ENCODE results near the gene NFATC2IP. TPM values are rescaled to one million over a fixed set of nuclear protein-coding genes. Genes with fewer than 3 reads are reported as not detected.
"Not testable (repeated sequence)": the region's sequence is repeated elsewhere in the genome, so short reads cannot be mapped to it uniquely, and the experiment has no call there.

Gene NFATC2IP
- total and polyA plus RNA-seq, 4 donors: 6.9 to 38.5 (median 29.6) TPM

DNA sequence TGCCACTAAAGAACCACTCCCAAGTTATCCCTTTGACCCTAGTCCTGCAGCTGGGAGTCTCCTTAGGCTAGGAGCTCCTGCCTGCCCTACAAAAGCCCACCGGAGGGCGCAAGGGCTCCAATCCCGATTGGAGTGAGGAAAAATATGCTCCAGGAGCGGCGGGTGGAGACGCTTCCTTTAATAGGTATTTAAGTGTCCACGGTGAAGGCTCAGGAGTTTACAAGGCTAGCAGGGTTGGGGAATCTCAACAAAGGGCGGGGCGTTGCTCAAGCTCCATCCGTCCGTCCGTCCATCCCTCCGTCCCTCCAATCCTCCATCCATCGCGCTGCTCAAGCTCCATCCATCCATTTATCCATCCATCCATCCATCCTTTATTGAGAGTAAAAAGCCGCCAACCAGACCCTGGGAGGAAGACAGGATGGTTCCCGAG is 23.3 kb downstream of the NFATC2IP start:
- H3K36me3 ChIP-seq (ENCODE audit: control insufficient read depth in 1 of 2, insufficient read depth in 2 of 2, low read length in 1 of 2): no peaks in the 10 kb centered on the region
- no peaks in the 10 kb centered on the region for H3K4me1 ChIP-seq (ENCODE audit: control insufficient read depth in 1 of 2, insufficient read depth in 2 of 2, low read length in 2 of 2)
- ATAC-seq (ENCODE audit: low FRiP score) (peak; percentile 66), DNase-seq (peak; percentile 61 to 85)
- peak overlapping the region in 1 of 2 donors; percentile 28 for H3K27ac ChIP-seq (ENCODE audit: low read depth in 1 of 2, low read length in 2 of 2)
- no peaks in the 10 kb centered on the region for H3K9me3 ChIP-seq (ENCODE audit: control insufficient read depth, low read length)
- H3K4me3 ChIP-seq (ENCODE audit: low read length in 2 of 2): peak overlapping the region; percentile 62 to 63
- WGBS, 2 donors: 0 to 1% methylated on average over 17 of the region's 17 CpGs
- no peaks in the 10 kb centered on the region for H3K27me3 ChIP-seq (ENCODE audit: control insufficient read depth in 1 of 2, insufficient read depth in 2 of 2, low read length in 1 of 2)
- intact Hi-C loops (cut with DNase I): no loop called here

DNA sequence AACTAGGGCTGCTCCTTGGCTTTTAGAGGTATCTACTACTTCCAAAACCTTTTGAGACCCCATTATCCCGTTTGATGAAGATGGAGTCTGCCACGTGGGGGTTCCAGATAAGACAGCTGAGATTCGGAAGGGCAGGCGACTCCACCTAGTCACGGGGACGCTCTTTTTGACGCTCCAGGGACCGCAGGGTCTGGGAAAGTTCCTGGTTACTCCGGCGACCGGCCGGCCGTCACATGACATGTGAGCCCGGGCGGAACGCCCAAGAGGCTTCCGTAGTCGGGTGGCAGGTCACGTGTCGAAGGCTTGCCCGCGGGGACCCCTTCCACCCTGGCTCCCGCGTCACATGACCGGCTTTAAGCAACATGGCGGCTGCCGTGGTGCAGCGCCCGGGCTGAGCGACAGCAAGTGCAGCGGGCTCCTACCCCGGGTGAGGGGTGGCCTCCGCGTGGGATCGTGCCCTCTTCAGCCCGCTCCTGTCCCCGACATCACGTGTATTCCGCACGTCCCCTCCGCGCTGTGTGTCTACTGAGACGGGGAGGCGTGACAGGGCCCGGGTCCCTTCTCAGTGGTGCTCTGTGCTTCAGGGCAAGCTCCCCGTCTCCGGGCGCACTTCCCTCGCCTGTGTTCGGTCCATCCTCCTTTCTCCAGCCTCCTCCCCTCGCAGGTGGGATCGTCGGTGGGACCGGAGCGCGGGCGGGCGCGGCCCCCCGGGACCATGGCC is 23.9 kb downstream of the NFATC2IP start, which contains the start of gene SPNS1:
Gene SPNS1 (plus strand): TSS at position 342 of the 721 bp plus-strand sequence. CDS start 374 bp downstream, at position 716.
- H3K27me3 ChIP-seq (ENCODE audit: control insufficient read depth in 1 of 2, insufficient read depth in 2 of 2, low read length in 1 of 2): no peaks in the 10 kb centered on the region
- H3K36me3 ChIP-seq (ENCODE audit: control insufficient read depth in 1 of 2, insufficient read depth in 2 of 2, low read length in 1 of 2): no peaks in the 10 kb centered on the region
- no peaks in the 10 kb centered on the region for H3K4me1 ChIP-seq (ENCODE audit: control insufficient read depth in 1 of 2, insufficient read depth in 2 of 2, low read length in 2 of 2)
- DNase-seq: peak; percentile 99
- peak within 1 kb of the TSS; percentile 62 to 63 for H3K4me3 ChIP-seq (ENCODE audit: low read length in 2 of 2)
- no peaks in the 10 kb centered on the region for H3K9me3 ChIP-seq (ENCODE audit: control insufficient read depth, low read length)
- intact Hi-C loops (cut with DNase I): no loop called here
- peak within 1 kb of the TSS in 1 of 2 donors; percentile 28 for H3K27ac ChIP-seq (ENCODE audit: low read depth in 1 of 2, low read length in 2 of 2)
- peak; percentile 97 for ATAC-seq (ENCODE audit: low FRiP score)
- WGBS, 2 donors: 0% methylated on average over 50 to 60 of the region's 60 CpGs

DNA sequence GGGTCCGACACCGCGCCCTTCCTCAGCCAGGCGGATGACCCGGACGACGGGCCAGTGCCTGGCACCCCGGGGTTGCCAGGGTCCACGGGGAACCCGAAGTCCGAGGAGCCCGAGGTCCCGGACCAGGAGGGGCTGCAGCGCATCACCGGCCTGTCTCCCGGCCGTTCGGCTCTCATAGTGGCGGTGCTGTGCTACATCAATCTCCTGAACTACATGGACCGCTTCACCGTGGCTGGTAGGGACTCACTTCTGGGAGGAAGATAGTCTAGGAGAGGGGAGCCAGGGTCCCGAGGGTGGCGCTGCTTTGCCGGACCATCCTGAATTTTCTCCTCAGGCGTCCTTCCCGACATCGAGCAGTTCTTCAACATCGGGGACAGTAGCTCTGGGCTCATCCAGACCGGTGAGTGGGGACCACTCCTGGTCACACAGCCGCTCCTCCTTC is 24.4 kb downstream of the NFATC2IP start:
- DNase-seq (no peak), ATAC-seq (ENCODE audit: low FRiP score) (peak; percentile 2)
- Histone ChIP-seq H3K9me3 (ENCODE audit: control insufficient read depth, low read length) (no peaks in the 10 kb centered on the region), H3K4me1 (ENCODE audit: control insufficient read depth in 1 of 2, insufficient read depth in 2 of 2, low read length in 2 of 2) (no peaks in the 10 kb centered on the region), H3K4me3 (ENCODE audit: low read length in 2 of 2) (peak overlapping the region; percentile 29 to 61), H3K27ac (ENCODE audit: low read depth in 1 of 2, low read length in 2 of 2) (no peak overlapping the region), H3K36me3 (ENCODE audit: control insufficient read depth in 1 of 2, insufficient read depth in 2 of 2, low read length in 1 of 2) (no peaks in the 10 kb centered on the region), H3K27me3 (ENCODE audit: control insufficient read depth in 1 of 2, insufficient read depth in 2 of 2, low read length in 1 of 2) (no peaks in the 10 kb centered on the region)
- WGBS, 2 donors: 5 to 9% methylated on average over 26 to 30 of the region's 30 CpGs
- intact Hi-C loops (cut with DNase I): no loop called here

DNA sequence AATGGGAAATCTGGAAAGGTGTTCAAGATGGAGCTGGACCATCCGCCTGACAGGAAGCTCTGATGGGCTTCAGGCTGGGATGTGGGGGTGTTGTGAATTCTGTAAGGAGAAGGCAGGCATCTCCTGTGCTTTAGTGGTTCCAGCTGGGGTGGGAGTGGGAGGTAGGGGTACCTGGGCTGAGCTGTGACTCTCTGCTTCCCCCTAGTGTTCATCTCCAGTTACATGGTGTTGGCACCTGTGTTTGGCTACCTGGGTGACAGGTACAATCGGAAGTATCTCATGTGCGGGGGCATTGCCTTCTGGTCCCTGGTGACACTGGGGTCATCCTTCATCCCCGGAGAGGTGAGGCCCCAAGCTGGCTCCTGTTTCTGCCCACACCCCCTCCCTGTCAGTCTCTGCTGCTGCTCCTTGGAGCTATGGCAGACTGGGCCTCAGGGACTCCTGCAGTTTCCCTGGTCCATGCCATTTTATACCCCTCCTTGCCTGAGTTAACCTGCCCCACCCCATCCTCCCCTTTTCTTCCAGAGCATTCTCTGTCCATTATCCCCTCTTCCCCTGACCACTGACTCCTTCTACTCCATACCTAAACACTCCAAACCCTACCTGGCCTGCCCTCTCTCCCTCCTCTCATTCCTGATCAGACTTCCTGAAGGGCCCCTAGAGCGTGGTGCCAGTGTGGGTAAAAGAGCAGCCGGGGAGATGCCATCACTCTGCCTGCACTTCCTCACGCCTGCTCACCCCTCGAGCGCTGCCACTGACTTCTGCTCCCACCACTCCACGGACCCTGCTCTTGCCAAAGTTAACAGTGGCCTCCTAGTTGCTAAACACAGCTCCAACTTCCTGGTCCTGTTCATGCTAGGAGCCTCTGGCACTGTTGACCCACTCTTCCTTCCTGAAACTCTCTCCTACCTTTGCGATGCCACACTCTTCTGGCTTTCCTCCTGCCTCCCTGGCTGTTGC is 27.2 kb downstream of the NFATC2IP start:
- Histone ChIP-seq H3K4me1 (ENCODE audit: control insufficient read depth in 1 of 2, insufficient read depth in 2 of 2, low read length in 2 of 2) (no peaks in the 10 kb centered on the region), H3K4me3 (ENCODE audit: low read length in 2 of 2) (no peak overlapping the region), H3K27ac (ENCODE audit: low read depth in 1 of 2, low read length in 2 of 2) (no peak overlapping the region), H3K9me3 (ENCODE audit: control insufficient read depth, low read length) (no peaks in the 10 kb centered on the region), H3K36me3 (ENCODE audit: control insufficient read depth in 1 of 2, insufficient read depth in 2 of 2, low read length in 1 of 2) (peaks cover 0 to 3% of the 10 kb centered on the region in 2 donors), H3K27me3 (ENCODE audit: control insufficient read depth in 1 of 2, insufficient read depth in 2 of 2, low read length in 1 of 2) (no peaks in the 10 kb centered on the region)
- 81 to 82% methylated on average over 11 of the region's 11 CpGs for WGBS, 2 donors
- ATAC-seq (ENCODE audit: low FRiP score) (no peak), DNase-seq (no peak)
- intact Hi-C loops (cut with DNase I): no loop called here

DNA sequence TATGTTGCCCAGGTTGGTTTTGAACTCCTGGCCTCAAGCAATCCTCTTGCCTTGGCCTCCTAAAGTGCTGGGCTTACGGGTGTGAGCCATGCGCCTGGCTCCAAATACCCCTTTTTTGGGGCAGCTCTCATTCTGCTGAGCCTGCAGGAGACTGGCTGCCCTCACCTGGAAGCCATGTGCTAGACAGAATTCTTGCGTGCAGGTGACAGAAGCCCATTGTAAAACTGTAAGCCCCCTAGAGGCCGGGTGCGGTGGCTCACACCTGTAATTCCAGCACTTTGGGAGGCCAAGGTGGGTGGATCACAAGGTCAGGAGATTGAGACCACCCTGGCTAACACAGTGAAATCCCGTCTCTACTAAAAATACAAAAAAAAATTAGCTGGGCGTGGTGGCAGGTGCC is 29.6 kb downstream of the NFATC2IP start:
- DNase-seq; H3K27ac ChIP-seq (ENCODE audit: low read depth in 1 of 2, low read length in 2 of 2); H3K27me3 ChIP-seq (ENCODE audit: control insufficient read depth in 1 of 2, insufficient read depth in 2 of 2, low read length in 1 of 2); ATAC-seq (ENCODE audit: low FRiP score); H3K4me1 ChIP-seq (ENCODE audit: control insufficient read depth in 1 of 2, insufficient read depth in 2 of 2, low read length in 2 of 2); intact Hi-C loops (cut with DNase I); H3K9me3 ChIP-seq (ENCODE audit: control insufficient read depth, low read length); H3K4me3 ChIP-seq (ENCODE audit: low read length in 2 of 2); H3K36me3 ChIP-seq (ENCODE audit: control insufficient read depth in 1 of 2, insufficient read depth in 2 of 2, low read length in 1 of 2): not testable (repeated sequence)
- 86 to 89% methylated on average over 7 of the region's 7 CpGs for WGBS, 2 donors

GRCh38 chr16:28980929-28981328 is 30.2 kb downstream of the NFATC2IP start:
- H3K4me1 ChIP-seq (ENCODE audit: control insufficient read depth in 1 of 2, insufficient read depth in 2 of 2, low read length in 2 of 2): no peaks in the 10 kb centered on the region
- intact Hi-C loops (cut with DNase I): no loop called here
- WGBS, 2 donors: 94 to 95% methylated on average over 7 of the region's 7 CpGs
- ATAC-seq (ENCODE audit: low FRiP score) (no peak), DNase-seq (no peak)
- H3K9me3 ChIP-seq (ENCODE audit: control insufficient read depth, low read length): no peaks in the 10 kb centered on the region
- H3K27ac ChIP-seq (ENCODE audit: low read depth in 1 of 2, low read length in 2 of 2): no peak overlapping the region
- no peak overlapping the region for H3K4me3 ChIP-seq (ENCODE audit: low read length in 2 of 2)
- peaks cover 0 to 3% of the 10 kb centered on the region in 2 donors for H3K36me3 ChIP-seq (ENCODE audit: control insufficient read depth in 1 of 2, insufficient read depth in 2 of 2, low read length in 1 of 2)
- no peaks in the 10 kb centered on the region for H3K27me3 ChIP-seq (ENCODE audit: control insufficient read depth in 1 of 2, insufficient read depth in 2 of 2, low read length in 1 of 2)

- H3K4me3 ChIP-seq (ENCODE audit: low read length in 2 of 2): no peak overlapping the region
- no peaks in the 10 kb centered on the region for H3K27me3 ChIP-seq (ENCODE audit: control insufficient read depth in 1 of 2, insufficient read depth in 2 of 2, low read length in 1 of 2)
- no peaks in the 10 kb centered on the region for H3K9me3 ChIP-seq (ENCODE audit: control insufficient read depth, low read length)
- H3K27ac ChIP-seq (ENCODE audit: low read depth in 1 of 2, low read length in 2 of 2): no peak overlapping the region
- 75 to 79% methylated on average over 12 of the region's 12 CpGs for WGBS, 2 donors
- H3K36me3 ChIP-seq (ENCODE audit: control insufficient read depth in 1 of 2, insufficient read depth in 2 of 2, low read length in 1 of 2): peaks cover 0 to 3% of the 10 kb centered on the region in 2 donors
- ATAC-seq (ENCODE audit: low FRiP score) (no peak), DNase-seq (no peak)
- no peaks in the 10 kb centered on the region for H3K4me1 ChIP-seq (ENCODE audit: control insufficient read depth in 1 of 2, insufficient read depth in 2 of 2, low read length in 2 of 2)
- intact Hi-C loops (cut with DNase I): no loop called here
These were observed 30.8 kb downstream of the NFATC2IP start for GRCh38 chr16:28981517-28981916.

DNA sequence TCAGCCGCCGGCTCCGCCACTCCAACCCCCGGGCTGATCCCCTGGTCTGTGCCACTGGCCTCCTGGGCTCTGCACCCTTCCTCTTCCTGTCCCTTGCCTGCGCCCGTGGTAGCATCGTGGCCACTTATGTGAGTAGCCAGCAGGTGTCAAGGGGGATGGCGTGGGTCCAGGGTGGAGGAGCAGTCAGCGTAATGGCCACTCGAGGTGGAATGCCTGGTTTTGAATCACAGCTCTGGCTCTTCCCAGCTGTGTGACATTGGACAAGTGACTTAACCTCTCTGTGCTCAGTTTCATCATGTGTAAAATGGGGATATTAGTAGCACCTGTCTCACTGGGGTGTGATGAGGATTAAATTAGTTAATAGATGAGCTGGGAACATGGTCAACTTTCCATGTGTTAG is 31.7 kb downstream of the NFATC2IP start:
- 94 to 99% methylated on average over 10 of the region's 10 CpGs for WGBS, 2 donors
- Histone ChIP-seq H3K36me3 (ENCODE audit: control insufficient read depth in 1 of 2, insufficient read depth in 2 of 2, low read length in 1 of 2) (peaks cover 0 to 3% of the 10 kb centered on the region in 2 donors), H3K27ac (ENCODE audit: low read depth in 1 of 2, low read length in 2 of 2) (no peak overlapping the region), H3K4me1 (ENCODE audit: control insufficient read depth in 1 of 2, insufficient read depth in 2 of 2, low read length in 2 of 2) (no peaks in the 10 kb centered on the region), H3K4me3 (ENCODE audit: low read length in 2 of 2) (no peak overlapping the region), H3K27me3 (ENCODE audit: control insufficient read depth in 1 of 2, insufficient read depth in 2 of 2, low read length in 1 of 2) (no peaks in the 10 kb centered on the region), H3K9me3 (ENCODE audit: control insufficient read depth, low read length) (no peaks in the 10 kb centered on the region)
- ATAC-seq (ENCODE audit: low FRiP score) (no peak), DNase-seq (no peak)
- intact Hi-C loops (cut with DNase I): no loop called here
